HG03025 (cell line): Measurements from ENCODE around the gene KIRREL2.

Experiments used
- ATAC-seq: cut with Tn5 transposase; IDR thresholded peaks from one replicate; pipeline ENCODE4 v1.9.1; 2021; ENCODE audit warnings: mild to moderate bottlenecking, moderate library complexity; ENCODE audit not compliant: unreplicated experiment, low FRiP score

The KIRREL2 gene

GRCh38 chr19:35913589-35913988 lies 56.9 kb downstream of the KIRREL2 start:
- no peak for ATAC-seq

GRCh38 chr19:35915443-35915842 lies 58.7 kb downstream of the KIRREL2 start:
- ATAC-seq: no peak
